Testis (tissue), 3 donors: ENCODE measurements around the gene PIGN. TPM values are rescaled to one million over a fixed set of nuclear protein-coding genes. Genes with fewer than 3 reads are reported as not detected.

Experiments
- DNase-seq: peaks from one replicate; pipeline ENCODE4 v3.0.0-alpha.2; 2019
- H3K27ac ChIP-seq, 2 donors: fragments of 200-600 bp; sonication (generic); one replicate each; pipeline ENCODE4 v1.5.1; 2019
- H3K27me3 ChIP-seq: fragments of 200-600 bp; sonication (generic); one replicate; pipeline ENCODE4 v1.5.1; 2019
- H3K36me3 ChIP-seq: fragments of 200-600 bp; sonication (generic); one replicate; pipeline ENCODE4 v1.5.1; 2017; ENCODE audit warnings: low read depth; ENCODE audit errors: missing control alignments
- H3K4me1 ChIP-seq: fragments of 200-600 bp; sonication (generic); one replicate; pipeline ENCODE4 v1.5.1; 2019
- H3K4me3 ChIP-seq, 2 donors: fragments of 200-600 bp; sonication (generic); one replicate each; pipeline ENCODE4 v1.5.1; 2017 to 2019
- H3K9me3 ChIP-seq: fragments of 200-600 bp; sonication (generic); one replicate; pipeline ENCODE4 v1.5.1; 2017
- CTCF ChIP-seq, 3 experiments: fragments of 450-650 bp in 2 of 3; fragments of 200-600 bp in 1 of 3; sonication (generic) in 1 of 3; IDR thresholded peaks; one replicate each; pipeline ENCODE4 v1.5.1; 2016 to 2019; ENCODE audit warnings: antibody characterized with exemption in 3 of 3, mild to moderate bottlenecking in 2 of 3, moderate library complexity in 1 of 3
- POLR2A ChIP-seq: fragments of 450-650 bp; IDR thresholded peaks from one replicate; pipeline ENCODE4 v1.6.1; 2017; ENCODE audit warnings: antibody characterized with exemption, mild to moderate bottlenecking, moderate library complexity
- WGBS, 2 donors: methylation state at CpG; one replicate each; pipeline ENCODE4 v1.1.5; 2018; 5-methylcytosine and 5-hydroxymethylcytosine counted together
- intact Hi-C: fragments of 100-400 bp; cut with DNase I; formaldehyde crosslinking; loops from one replicate; pipeline ENCODE4 v1.15.1; 2023; ENCODE audit warnings: low total_unique reads
- polyA plus RNA-seq: library from polyadenylated mRNA; stranded (reverse); fragments of 350-450 nt; fragmentation: Illumina TruSeq; extraction: RNeasy Lipid Tissue Mini Kit (QIAGEN cat#74804); gene quantifications from one replicate; pipeline ENCODE4 v1.2.3, GENCODE V29; 2014; ENCODE audit warnings: low read depth, low replicate concordance; ENCODE audit not compliant: insufficient read depth
- total RNA-seq, 2 donors: library from RNA; depleted of rRNA; stranded (reverse); fragments of >200 nt; gene quantifications; one replicate each; pipeline ENCODE4 v1.2.3, GENCODE V29; 2016

PIGN gene
- total and polyA plus RNA-seq, 3 donors from 2014 or later: 28.2 to 30.6 (median 30.6) TPM

GRCh38 chr18:62214790-62215189 lies 27.9 kb upstream of the PIGN start:
- TF ChIP-seq CTCF (IDR thresholded peaks at IDR 0.05): no peak
- TF ChIP-seq POLR2A: no peak
- H3K9me3 ChIP-seq: no peaks in the 10 kb centered on the region
- no peaks in the 10 kb centered on the region for H3K4me1 ChIP-seq
- H3K27ac ChIP-seq: no peak overlapping the region
- intact Hi-C loops: no loop called here
- no peaks in the 10 kb centered on the region for H3K36me3 ChIP-seq
- H3K27me3 ChIP-seq: no peaks in the 10 kb centered on the region
- no peak for DNase-seq
- WGBS, 2 donors: 67 to 83% methylated on average over 1 of the region's 1 CpG
- H3K4me3 ChIP-seq: no peak overlapping the region

- H3K36me3 ChIP-seq: no peaks in the 10 kb centered on the region
- H3K9me3 ChIP-seq: no peaks in the 10 kb centered on the region
- H3K27me3 ChIP-seq: no peaks in the 10 kb centered on the region
- intact Hi-C loops: no loop called here
- no peaks in the 10 kb centered on the region for H3K4me1 ChIP-seq
- DNase-seq: no peak
- H3K4me3 ChIP-seq: no peak overlapping the region
- H3K27ac ChIP-seq: no peak overlapping the region
- TF ChIP-seq POLR2A (no peak), CTCF (IDR thresholded peaks at IDR 0.05) (no peak)
Observed at GRCh38 chr18:62211325-62211828, 24.5 kb upstream of the PIGN start.

GRCh38 chr18:62210138-62210537 lies 23.3 kb upstream of the PIGN start:
- WGBS, 2 donors: 92 to 100% methylated on average over 1 of the region's 1 CpG
- Histone ChIP-seq H3K4me1 (no peaks in the 10 kb centered on the region), H3K27ac (no peak overlapping the region), H3K4me3 (no peak overlapping the region), H3K36me3 (no peaks in the 10 kb centered on the region), H3K27me3 (no peaks in the 10 kb centered on the region), H3K9me3 (no peaks in the 10 kb centered on the region)
- no peak for DNase-seq
- intact Hi-C loops: no loop called here
- TF ChIP-seq POLR2A (no peak), CTCF (IDR thresholded peaks at IDR 0.05) (no peak)

- no peak overlapping the region for H3K4me3 ChIP-seq
- H3K36me3 ChIP-seq: no peaks in the 10 kb centered on the region
- no peaks in the 10 kb centered on the region for H3K9me3 ChIP-seq
- no peak for TF ChIP-seq POLR2A
- TF ChIP-seq CTCF (IDR thresholded peaks at IDR 0.05): no peak
- intact Hi-C loops: no loop called here
- no peaks in the 10 kb centered on the region for H3K4me1 ChIP-seq
- no peak overlapping the region for H3K27ac ChIP-seq
- H3K27me3 ChIP-seq: no peaks in the 10 kb centered on the region
- no peak for DNase-seq
Observed at GRCh38 chr18:62209046-62209445, 22.2 kb upstream of the PIGN start.

- intact Hi-C loops: no loop called here
- no peaks in the 10 kb centered on the region for H3K36me3 ChIP-seq
- WGBS, 2 donors: 81 to 94% methylated on average over 4 of the region's 4 CpGs
- no peak overlapping the region for H3K27ac ChIP-seq
- H3K4me3 ChIP-seq: no peak overlapping the region
- no peak for TF ChIP-seq CTCF (IDR thresholded peaks at IDR 0.05)
- no peak for TF ChIP-seq POLR2A
- no peaks in the 10 kb centered on the region for H3K4me1 ChIP-seq
- H3K27me3 ChIP-seq: no peaks in the 10 kb centered on the region
- DNase-seq: no peak
- H3K9me3 ChIP-seq: no peaks in the 10 kb centered on the region
Observed at GRCh38 chr18:62206593-62206992, 19.7 kb upstream of the PIGN start.
